ENCODE data around the gene TGM5. TPM values are rescaled to one million over a fixed set of nuclear protein-coding genes. Genes with fewer than 3 reads are reported as not detected.

The TGM5 gene
- total RNA-seq, 1 donor from 2014 or later, result not detected

DNA sequence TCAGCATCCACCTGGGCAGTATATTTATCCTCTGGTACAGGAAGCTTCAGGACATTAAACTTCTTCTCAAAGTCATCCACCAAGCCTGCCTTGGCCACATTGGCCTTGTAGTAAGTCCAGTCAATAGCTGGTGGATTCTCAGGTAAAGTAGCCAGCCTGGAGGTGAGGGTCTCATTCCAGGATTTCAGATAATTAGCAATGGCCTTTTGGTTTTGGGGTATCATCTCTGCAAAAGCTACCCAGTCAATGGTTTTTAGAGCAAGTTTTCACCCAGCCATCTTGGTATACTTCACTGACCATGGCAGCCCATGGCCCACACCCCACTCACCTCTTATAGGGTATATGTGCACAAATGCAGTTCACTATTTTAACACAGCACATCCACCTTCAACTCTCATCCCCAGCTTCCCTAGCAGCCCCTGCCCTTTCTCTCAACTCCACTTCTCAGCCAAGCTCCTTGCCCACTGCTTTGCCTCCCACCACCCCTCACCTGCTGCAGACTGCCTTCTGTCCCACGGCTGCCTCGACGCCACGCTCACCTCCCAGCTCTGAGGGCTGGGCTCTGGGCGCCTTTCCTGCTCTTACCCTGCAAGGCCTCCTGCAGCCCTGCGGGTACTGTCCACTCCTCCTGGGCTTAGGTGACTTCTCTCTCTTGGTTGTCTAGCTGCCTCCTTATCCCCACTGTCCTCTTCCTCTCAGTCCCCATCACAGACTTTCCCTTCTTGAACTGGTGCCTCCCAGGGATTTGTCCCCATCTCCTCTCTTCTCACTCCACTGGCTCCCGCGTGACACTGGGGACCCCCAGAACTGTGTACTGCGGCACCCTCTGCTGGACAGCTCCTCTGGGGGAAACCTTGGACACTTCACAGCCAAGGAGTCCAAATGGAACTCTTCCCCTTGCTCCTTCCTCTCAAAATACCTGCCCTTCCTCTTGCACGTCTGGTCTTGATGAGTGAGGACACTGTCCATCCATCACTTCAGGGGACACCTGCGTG, 1.7 kb upstream of the TGM5 start:
- Histone ChIP-seq H3K4me1 (peaks cover 3% of the 10 kb centered on the region), H3K27me3 (ENCODE audit: low read depth) (peaks cover 32% of the 10 kb centered on the region), H3K36me3 (no peaks in the 10 kb centered on the region), H3K4me3 (no peak overlapping the region), H3K9me3 (replicated peaks) (peaks cover 13% of the 10 kb centered on the region), H3K27ac (replicated peaks) (no peak overlapping the region)
- intact Hi-C loops (cut with micrococcal nuclease), result no loop called here
- TF ChIP-seq, protein P1, sequence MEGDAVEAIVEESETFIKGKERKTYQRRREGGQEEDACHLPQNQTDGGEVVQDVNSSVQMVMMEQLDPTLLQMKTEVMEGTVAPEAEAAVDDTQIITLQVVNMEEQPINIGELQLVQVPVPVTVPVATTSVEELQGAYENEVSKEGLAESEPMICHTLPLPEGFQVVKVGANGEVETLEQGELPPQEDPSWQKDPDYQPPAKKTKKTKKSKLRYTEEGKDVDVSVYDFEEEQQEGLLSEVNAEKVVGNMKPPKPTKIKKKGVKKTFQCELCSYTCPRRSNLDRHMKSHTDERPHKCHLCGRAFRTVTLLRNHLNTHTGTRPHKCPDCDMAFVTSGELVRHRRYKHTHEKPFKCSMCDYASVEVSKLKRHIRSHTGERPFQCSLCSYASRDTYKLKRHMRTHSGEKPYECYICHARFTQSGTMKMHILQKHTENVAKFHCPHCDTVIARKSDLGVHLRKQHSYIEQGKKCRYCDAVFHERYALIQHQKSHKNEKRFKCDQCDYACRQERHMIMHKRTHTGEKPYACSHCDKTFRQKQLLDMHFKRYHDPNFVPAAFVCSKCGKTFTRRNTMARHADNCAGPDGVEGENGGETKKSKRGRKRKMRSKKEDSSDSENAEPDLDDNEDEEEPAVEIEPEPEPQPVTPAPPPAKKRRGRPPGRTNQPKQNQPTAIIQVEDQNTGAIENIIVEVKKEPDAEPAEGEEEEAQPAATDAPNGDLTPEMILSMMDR (IDR thresholded peaks at IDR 0.05; ENCODE audit: borderline replicate concordance), result no peak
- DNase-seq, result no peak

DNA sequence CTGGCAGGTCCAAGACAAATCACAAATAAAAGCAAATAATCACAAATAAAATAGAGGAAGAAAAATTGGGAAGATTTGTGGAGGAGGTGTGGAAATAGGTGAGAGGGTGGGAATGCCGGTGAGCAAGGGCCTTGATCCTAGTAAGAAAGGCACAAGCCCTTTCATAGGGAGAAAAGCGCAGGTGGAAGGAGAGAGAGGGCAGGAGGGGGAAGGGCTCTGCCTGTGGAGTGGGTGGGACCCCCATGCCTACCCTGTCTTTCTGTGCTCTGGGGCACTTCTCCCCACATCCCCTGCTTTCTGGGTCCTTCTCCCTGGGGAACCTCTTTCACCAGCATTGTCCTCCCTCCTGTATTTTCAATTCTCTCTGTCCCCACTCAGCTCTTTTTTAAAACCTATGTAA, 711 bp upstream of the TGM5 start:
- peaks cover 32% of the 10 kb centered on the region for H3K27me3 ChIP-seq (ENCODE audit: low read depth)
- H3K9me3 ChIP-seq (replicated peaks), result peaks cover 11% of the 10 kb centered on the region
- H3K36me3 ChIP-seq, result no peaks in the 10 kb centered on the region
- H3K4me3 ChIP-seq, result no peak overlapping the region
- TF ChIP-seq, protein P1 (IDR thresholded peaks at IDR 0.05; ENCODE audit: borderline replicate concordance), result no peak
- DNase-seq, result no peak
- no peak overlapping the region for H3K27ac ChIP-seq (replicated peaks)
- intact Hi-C loops (cut with micrococcal nuclease), result no loop called here
- no peaks in the 10 kb centered on the region for H3K4me1 ChIP-seq

DNA sequence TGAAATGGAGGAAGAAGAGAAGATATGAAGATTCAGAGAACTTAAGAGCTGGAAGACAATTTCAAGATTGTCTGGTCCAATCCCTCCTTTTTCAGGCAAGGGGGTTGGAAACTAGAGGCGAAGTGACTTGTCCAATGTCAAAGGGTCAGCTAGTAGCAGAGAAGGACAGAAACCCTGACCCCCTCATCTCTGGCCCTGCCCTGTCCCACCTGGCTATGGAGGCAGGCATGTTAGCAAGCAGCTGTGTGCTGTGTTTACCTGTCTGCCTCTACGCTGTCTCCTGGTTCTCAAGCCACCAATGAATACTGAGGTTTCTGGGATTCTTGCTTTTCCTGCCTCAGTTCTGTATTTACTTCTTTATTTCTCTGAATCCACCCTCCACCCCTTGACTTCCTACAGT, 342 bp downstream of the TGM5 start:
- intact Hi-C loops (cut with micrococcal nuclease), result no loop called here
- no peak for DNase-seq
- Histone ChIP-seq H3K9me3 (replicated peaks) (peaks cover under 1% of the 10 kb centered on the region), H3K27ac (replicated peaks) (no peak overlapping the region), H3K4me3 (no peak overlapping the region), H3K27me3 (ENCODE audit: low read depth) (peaks cover 32% of the 10 kb centered on the region), H3K4me1 (no peaks in the 10 kb centered on the region), H3K36me3 (no peaks in the 10 kb centered on the region)
- TF ChIP-seq, protein P1 (IDR thresholded peaks at IDR 0.05; ENCODE audit: borderline replicate concordance), result no peak

DNA sequence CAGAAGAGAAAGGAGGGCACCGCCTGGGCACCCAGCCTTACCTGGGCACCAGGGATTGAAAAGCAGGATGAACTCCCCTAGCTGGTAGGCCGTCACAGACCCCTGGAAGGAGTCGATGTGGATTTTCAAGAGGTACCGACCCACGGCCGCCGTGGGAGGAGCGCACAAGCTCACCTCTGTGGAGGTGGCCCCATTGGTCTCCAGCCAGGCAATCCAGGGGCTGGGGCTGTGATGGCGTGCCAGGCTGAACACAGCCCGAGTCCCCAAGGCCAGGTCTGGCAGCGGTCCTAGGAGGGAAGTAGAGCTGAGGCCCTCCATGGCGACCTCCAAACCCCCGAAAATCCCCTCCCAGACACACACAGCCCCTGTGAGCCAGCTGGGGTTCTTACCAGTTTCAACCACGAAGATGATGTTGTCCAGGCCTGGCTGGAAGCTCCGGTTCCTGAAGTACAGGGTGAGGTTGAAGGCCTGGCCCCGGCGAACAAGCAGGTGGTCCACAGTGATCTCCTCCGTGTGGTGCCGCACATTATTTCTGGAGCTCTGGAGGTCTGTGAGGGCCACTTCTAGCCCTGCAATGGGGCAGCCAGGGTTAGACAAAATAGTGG, 6.6 kb downstream of the TGM5 start:
- intact Hi-C loops (cut with micrococcal nuclease), result no loop called here
- TF ChIP-seq, protein P1 (IDR thresholded peaks at IDR 0.05; ENCODE audit: borderline replicate concordance), result no peak
- no peaks in the 10 kb centered on the region for H3K9me3 ChIP-seq (replicated peaks)

DNA sequence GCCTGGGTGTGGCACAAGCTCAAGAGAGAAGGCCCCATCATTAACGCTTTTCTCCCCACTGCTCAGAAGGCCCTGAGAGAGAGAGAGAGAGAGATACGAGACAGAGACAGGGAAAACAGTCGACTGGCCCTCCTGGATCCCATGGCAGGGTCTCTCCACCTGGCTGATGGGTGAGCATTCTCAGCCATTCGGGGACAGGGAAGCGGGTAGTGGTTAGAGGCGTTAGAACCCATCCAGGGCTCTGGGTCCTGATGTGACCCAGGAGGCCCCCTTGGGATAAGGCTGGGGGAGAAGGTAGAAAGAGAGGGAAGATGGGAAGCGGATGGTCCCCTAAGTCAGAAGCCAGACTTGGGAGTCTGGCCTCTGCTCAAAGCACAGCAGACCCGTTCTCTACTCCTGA, 7.9 kb downstream of the TGM5 start:
- intact Hi-C loops (cut with micrococcal nuclease), result no loop called here
- TF ChIP-seq, protein P1 (IDR thresholded peaks at IDR 0.05; ENCODE audit: borderline replicate concordance), result no peak
- no peak for DNase-seq
- Histone ChIP-seq H3K36me3 (no peaks in the 10 kb centered on the region), H3K27ac (replicated peaks) (no peak overlapping the region), H3K4me1 (no peaks in the 10 kb centered on the region), H3K4me3 (no peak overlapping the region), H3K27me3 (ENCODE audit: low read depth) (no peaks in the 10 kb centered on the region), H3K9me3 (replicated peaks) (no peaks in the 10 kb centered on the region)

More for the DNA sequence above, 6.6 kb downstream of the TGM5 start:
- Histone ChIP-seq H3K4me3 (no peak overlapping the region), H3K27me3 (ENCODE audit: low read depth) (peaks cover 8% of the 10 kb centered on the region), H3K4me1 (no peaks in the 10 kb centered on the region), H3K36me3 (no peaks in the 10 kb centered on the region), H3K27ac (replicated peaks) (no peak overlapping the region)
- no peak for DNase-seq
